Hippocampal formation (tissue), 2 donors: Measurements from ENCODE around the gene RPL38.

Experiments
- DNase-seq, 2 donors: peaks; one replicate each; lab custom pipeline; 2025; lab: John Stamatoyannopoulos, UW

RPL38 gene

GRCh38 chr17:74245871-74246270 is 42.4 kb downstream of the RPL38 start:
- no peak for DNase-seq

GRCh38 chr17:74249590-74250270 is 46.3 kb downstream of the RPL38 start:
- peak; percentile 11 to 44 for DNase-seq

- DNase-seq, result no peak
Observed at GRCh38 chr17:74250324-74250995, 47.0 kb downstream of the RPL38 start.

GRCh38 chr17:74251051-74251450 is 47.6 kb downstream of the RPL38 start:
- no peak for DNase-seq

GRCh38 chr17:74251569-74251968 is 48.1 kb downstream of the RPL38 start:
- DNase-seq, result no peak

- DNase-seq, result no peak
Observed at GRCh38 chr17:74252211-74252610, 48.7 kb downstream of the RPL38 start.

GRCh38 chr17:74253036-74253435 is 49.6 kb downstream of the RPL38 start:
- DNase-seq, result no peak

GRCh38 chr17:74257311-74257710 is 53.8 kb downstream of the RPL38 start:
- no peak for DNase-seq

- no peak for DNase-seq
Observed at GRCh38 chr17:74259667-74260524, 56.4 kb downstream of the RPL38 start.
